ENCODE data around the gene SRSF3.

DNA sequence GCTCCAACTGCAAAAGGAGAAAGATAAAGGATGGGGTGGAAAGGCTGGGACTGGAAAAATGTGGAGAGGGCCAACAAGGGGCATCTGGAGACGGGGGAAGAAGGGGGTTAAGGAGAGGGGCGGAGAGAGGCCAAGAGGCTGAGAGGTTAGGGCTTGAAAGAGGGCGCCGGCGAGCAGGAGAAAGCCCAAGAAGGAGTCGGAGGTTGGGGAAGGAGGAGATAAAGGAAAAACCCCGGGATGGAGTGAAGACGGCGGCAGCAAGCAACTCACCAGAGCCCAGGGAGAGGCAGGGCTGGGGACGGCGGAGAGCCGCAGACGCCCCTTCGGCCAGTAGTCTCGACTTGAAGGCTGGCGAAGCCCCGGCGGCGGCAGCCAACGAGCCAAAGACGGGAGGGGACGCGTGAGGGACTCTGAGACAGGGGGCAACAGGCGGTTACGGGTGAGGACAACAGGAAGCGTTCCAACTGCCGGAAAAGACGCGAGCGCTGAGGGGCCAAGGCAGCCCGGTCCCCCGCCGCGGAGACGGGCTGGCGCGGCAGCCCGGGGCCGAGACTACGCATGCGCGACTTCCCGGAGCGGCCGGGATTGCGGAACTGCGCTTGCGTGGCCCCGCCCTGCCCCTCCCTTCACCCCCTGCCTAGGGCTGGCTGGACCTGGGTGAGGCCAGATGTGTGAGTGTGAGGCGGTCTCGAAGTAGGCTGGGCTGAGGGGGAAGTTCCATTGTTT is 47.1 kb upstream of the SRSF3 start, which contains the start of gene STK38:
- no peak for TF ChIP-seq EZH2 (IDR thresholded peaks at IDR 0.05; ENCODE audit: borderline replicate concordance)
- TF ChIP-seq, protein P1, sequence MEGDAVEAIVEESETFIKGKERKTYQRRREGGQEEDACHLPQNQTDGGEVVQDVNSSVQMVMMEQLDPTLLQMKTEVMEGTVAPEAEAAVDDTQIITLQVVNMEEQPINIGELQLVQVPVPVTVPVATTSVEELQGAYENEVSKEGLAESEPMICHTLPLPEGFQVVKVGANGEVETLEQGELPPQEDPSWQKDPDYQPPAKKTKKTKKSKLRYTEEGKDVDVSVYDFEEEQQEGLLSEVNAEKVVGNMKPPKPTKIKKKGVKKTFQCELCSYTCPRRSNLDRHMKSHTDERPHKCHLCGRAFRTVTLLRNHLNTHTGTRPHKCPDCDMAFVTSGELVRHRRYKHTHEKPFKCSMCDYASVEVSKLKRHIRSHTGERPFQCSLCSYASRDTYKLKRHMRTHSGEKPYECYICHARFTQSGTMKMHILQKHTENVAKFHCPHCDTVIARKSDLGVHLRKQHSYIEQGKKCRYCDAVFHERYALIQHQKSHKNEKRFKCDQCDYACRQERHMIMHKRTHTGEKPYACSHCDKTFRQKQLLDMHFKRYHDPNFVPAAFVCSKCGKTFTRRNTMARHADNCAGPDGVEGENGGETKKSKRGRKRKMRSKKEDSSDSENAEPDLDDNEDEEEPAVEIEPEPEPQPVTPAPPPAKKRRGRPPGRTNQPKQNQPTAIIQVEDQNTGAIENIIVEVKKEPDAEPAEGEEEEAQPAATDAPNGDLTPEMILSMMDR (IDR thresholded peaks at IDR 0.05; ENCODE audit: poor library complexity): no peak

All from hepatocyte (in vitro differentiated cells).